Tongue (tissue), 2 donors: ENCODE results near the gene ZNF174. TPM values are rescaled to one million over a fixed set of nuclear protein-coding genes. Genes with fewer than 3 reads are reported as not detected.
A peak's percentile ranks its signal among the peaks of the same experiment; 100 is the strongest.

Source experiments
- DNase-seq: peaks from one replicate; pipeline ENCODE4 v3.0.0-alpha.2; 2015
- total RNA-seq: library from RNA; depleted of rRNA; stranded (reverse); fragments of >200 nt; gene quantifications from one replicate; pipeline ENCODE4 v1.2.3, GENCODE V29; 2014

ZNF174 gene
- 7.6 TPM for total RNA-seq

DNA sequence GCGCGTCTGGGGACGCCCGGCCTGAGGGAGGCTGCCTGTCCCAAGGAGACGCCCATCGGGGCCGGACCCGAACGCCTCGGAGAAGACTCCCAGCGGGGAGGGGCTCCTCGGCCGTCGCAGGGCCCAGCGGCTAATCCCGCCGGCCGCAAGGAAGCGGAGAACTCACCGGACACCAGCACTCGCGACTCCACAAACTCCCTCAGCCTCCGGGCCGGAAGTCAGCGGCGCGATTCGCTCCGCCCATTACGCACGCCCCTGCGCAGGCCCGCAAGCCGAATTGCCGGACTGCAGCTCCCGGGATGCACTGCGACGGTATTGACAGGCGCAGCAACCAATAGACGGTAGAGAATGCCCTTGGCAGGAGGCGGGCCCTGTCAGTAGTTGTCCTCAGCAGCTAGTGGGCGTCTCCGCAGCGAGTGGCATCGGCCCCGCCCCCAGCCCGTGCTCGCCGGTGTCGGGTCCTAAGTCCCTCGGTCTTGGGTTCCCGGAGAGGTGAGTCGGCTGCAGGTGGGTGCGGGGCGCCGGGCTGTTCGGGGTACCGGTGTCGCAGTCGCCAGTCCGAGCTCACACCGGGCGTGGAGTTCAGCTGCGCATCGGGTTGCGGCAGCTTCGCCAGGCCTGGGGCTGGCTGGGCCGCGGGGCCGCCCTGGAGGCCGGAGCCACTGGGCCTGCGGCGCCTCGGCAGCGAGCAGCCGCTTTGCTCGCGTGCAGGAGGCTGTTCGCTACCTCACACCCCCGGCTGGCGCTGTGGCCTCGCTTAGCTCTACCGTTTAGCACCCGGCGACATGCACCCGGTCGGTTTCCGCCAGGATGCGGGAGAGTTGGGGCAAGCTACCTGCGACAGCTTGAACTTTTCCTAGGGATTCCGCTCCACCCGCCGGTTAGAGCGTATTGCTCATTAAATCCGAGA, at the start of gene ZNF174, which contains the start of gene ZSCAN32:
Gene ZNF174, plus strand, starts transcription at position 437 of the 910 bp plus-strand sequence. CDS start 790 bp downstream, outside the sequence.
Gene ZSCAN32, minus strand, starts transcription at position 226 of the 910 bp plus-strand sequence. CDS start 3,447 bp downstream, outside the sequence.
- DNase-seq = peak; percentile 99

DNA sequence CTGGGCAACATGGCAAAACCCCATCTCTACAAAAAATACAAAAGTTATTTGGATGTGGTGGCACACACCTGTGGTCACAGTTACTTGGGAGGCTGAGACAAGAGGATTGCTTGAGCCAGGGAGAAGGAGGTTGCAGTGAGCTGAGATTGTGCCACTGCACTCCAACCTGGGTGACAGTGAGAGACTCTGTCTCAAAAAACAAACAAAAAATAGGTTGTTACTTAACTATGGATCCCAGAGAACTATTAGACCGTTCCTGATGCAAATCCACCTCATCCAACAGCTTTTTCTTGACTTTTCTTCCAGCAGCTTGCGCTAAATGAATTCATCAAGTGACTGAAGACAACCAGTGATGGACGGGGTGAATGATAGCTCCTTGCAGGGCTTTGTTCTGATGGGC, 45.4 kb upstream of the ZNF174 start, which contains the start of gene OR2C1:
Gene OR2C1, plus strand, starts transcription at position 301 of the 400 bp plus-strand sequence. Its CDS starts 52 bp downstream, at position 353.
- DNase-seq = no peak

DNA sequence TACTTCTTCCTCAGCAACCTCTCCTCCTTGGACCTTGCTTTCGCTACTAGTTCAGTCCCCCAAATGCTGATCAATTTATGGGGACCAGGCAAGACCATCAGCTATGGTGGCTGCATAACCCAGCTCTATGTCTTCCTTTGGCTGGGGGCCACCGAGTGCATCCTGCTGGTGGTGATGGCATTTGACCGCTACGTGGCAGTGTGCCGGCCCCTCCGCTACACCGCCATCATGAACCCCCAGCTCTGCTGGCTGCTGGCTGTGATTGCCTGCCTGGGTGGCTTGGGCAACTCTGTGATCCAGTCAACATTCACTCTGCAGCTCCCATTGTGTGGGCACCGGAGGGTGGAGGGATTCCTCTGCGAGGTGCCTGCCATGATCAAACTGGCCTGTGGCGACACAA, 44.9 kb upstream of the ZNF174 start:
- DNase-seq = no peak

DNA sequence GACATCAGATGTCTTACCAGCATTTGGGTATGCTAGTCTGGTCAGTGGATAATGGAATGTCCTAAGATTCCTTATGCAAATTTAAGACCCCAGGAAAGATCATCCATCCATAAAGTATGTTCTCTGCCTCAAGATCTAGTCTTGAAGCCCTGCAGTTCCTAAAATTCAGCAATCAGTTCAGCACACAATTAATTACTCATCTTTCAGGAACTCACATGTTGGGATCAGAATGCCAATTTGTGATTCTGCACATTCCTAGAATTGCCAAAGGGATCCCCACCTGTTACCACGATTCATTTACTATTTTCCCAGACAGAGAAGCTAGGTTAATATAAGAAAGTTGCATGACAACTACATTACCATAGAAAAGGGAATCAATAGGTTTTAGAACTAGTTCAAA, 42.1 kb upstream of the ZNF174 start:
- no peak for DNase-seq

DNA sequence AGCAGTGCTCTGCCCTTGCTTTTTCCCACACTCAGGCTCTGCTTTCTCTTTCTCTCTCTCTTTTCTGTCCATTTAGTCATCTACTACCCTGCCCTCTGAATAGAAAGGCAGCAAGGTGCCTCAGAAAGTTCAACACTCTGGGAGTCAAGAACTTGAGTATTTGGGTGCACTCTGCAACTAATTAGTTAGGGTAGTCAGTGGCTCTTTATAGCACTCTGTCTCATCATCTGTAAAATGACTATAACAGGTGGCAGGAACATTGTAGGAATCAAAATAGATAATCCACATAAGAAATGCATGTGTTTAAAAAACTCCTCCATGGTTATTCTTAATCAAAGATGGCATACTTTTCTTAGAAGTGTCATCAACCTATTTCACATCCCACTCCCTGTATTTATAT, 38.1 kb upstream of the ZNF174 start:
- no peak for DNase-seq

DNA sequence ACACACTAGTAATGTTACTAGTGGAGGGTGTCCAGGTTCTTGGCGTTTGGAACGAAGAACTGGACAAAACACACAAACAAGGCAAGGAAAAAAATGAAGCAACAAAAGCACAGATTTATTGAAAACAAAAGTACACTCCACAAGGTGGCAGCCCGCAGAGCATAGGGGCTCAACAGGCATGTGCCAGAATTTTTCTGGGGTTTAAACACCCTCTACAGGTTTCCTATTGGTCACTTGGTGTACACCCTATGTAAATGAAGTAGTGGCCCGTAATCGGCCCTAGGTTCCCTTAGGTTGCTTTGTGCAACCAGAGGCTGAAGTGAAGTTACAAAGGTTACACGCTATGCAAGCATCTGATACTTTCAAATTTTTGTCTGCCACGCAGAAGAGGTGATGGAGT, 37.2 kb upstream of the ZNF174 start:
- no peak for DNase-seq

DNA sequence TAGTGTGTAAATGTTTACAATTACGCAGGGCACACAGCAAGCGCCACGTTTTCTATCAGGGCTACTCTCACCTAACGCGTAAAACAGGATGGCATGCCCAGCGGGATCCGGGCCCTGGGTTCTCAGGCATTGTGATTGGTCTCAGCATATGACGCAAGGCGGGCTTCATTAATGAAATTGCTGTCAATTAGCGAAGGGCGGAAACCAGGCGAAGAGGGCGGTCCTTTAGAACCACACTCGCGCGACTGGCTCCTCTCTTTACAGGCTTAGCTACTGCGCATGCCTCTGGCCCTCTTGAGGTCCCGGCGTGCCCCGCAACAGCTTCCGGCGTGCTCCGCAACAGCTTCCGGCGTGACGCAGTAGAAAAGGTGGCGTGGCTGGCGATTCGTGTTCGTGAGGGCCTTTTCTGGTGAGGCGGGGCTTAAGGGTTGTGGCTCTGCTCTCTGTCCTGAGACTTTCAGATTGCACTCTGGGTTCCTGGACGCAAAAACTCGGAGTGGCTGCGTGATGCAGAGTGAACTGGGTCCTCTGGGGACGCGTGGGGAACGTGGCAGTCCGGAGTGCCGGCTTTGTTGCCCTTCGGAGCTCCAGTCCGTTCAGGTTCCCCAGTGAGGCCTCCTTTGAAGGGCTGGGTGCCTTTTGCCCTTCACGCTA, 36.1 kb upstream of the ZNF174 start:
- peak; percentile 96 for DNase-seq

DNA sequence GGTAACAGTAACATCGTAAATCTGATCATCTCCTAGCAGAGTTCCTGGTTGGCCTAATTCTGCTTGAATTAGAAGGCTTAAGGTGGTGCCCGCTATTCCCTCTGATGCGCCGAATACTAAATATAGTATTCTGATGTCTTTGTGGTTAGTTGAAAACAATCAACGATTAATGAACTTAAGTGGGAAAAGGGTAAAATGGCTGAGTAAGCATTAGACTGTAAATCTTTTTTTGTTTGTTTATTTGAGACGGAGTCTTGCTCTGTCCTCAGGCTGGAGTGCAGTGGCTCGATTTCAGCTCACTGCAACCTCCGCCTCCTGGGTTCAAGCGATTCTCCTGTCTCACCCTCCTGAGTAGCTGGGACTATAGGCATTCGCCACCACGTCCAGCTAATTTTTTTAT, 31.9 kb upstream of the ZNF174 start:
- DNase-seq = no peak

DNA sequence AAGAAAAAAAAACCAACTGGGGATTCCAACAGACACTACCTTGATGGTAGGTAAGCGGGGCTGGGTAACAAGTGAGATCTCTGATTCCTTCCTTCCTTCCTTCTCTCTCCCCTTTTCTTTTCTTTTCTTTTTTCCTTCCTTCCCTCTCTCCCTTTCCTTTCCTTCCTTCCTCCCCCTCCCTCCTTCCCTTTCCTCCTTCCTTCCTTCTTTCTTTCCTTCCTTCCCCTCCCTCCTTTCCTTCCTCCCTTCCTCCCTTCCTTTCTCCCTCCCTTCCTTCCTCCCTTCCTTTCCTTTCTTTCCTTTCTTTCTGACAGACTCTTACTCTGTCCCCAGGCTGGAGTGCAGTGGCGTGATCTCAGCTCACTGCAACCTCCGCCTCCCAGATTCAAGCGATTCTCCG, 25.3 kb upstream of the ZNF174 start:
- DNase-seq = no peak

DNA sequence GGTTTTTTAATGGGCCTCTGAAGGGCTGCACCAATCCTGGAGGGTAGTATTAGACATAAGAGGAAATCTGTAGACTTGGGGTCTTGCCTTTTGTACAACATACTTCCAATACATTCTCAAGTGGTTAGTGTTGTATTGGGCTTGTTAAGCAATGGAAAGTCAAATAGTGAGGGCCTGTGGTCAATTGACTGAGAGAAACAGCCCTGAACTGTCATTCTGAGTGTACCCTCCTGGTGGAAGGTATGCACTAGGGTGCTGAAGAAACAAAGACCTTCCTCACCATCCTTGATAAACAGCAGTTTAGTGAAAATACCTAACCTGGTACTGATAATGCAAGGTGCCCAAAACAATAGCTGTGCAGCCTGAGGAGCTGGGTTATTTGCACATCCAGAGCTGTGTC, 23.1 kb upstream of the ZNF174 start:
- no peak for DNase-seq

DNA sequence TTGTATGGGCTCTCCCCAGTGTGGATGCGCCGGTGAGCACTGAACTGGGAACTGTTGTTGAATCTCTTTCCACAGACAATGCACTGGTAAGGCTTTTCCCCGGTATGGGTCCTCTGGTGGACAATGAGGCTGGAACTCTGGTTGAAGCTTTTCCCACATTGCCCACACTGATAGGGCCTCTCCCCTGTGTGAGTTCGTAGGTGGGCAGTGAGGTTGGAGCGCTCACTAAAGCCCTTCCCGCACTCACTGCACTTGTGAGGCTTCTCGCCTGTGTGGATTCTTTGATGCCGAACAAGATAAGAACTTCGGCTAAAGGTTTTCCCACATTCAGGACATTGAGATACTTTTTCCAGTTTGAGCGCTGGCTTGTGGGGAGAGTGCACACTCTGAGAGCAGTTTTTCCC, 18.0 kb upstream of the ZNF174 start:
- no peak for DNase-seq

DNA sequence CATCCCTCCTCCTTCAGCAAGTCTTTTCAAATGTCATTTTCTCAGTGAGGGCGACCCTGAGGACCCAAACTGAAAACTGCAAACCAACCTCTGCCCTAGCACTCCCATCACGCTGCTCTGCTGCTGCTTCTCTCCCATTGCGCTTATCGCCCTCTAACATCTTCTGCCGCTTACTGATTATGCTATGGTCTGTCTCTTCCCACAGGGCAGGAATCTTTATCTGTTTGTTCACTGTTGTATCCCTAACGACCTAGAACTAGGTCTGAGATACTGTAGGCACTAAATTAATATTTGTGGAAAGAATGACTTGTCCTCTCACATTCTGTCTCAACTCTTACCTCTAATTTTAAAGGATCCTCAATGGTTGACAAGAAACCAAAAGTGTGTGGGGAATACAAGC, 12.7 kb upstream of the ZNF174 start:
- DNase-seq = no peak

DNA sequence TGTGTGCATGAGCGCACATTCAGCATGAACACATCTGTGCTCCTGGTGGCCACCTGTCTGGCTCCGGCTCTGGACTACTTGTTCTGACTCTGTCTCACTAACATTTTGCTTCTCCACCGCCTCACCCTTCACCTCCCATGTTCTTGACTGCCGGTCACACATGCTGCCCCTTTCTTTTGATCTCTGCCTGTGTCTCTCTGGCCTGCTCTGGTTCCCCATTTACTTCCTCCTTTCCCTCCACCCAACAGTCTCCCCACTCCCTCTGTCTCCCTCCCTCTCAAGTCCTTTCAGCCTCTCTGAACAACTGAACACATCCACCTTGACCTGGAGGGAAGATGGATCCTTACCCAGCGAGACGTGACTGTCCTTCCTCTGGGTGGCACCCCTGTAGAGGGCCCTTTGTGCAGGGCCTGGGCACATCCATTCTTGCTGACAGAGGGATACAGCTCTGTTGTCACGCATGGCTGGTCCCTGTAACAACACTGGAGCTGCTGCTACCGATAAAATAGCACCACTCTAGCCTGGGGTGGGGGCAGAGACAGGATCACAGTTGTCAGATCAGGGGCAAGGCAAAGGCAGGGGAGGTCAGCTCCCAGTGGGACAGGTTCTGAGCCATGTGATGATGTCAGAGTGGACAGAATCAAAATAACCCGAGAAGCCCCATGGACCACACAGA, 11.2 kb upstream of the ZNF174 start:
- DNase-seq = no peak

DNA sequence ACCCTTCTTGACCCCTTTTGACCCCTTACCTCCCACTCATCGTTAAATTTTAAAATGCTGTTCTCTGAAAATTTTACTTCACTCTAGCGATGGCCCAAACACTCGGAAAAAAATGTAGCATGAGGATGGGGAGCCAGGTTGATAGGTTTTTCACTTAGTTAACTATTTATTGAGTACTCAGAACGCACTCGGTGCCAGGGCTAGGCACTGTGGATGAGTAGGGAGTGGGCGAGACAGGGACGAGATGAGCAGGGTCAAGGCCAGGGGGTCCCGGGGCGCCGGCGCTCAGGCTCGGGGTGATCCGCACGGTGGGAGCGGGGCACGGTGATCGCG, 603 bp upstream of the ZNF174 start:
- DNase-seq = no peak

DNA sequence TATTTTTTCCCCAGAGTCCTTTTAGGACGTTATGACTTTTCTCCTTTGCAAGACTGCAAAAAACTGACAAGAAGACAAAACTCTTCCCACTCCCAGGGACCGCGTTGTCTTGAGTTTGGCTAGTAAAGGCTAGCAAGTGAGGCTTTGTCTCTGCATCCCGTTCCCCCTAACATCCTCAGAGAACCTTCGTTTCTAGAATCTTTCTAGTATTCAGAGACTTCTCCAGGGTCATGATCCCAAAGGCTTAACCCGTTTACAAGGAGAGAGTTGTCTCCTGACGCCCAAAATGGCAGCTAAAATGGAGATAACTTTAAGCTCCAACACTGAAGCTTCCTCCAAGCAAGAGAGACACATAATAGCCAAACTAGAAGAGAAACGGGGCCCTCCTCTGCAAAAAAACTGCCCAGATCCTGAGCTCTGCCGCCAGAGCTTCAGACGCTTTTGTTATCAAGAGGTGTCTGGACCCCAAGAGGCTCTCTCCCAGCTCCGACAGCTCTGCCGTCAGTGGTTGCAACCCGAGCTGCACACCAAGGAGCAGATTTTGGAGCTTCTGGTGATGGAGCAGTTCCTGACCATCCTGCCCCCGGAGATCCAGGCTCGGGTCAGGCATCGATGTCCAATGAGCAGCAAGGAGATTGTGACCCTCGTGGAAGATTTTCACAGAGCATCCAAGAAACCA, 843 bp downstream of the ZNF174 start:
- DNase-seq = no peak

DNA sequence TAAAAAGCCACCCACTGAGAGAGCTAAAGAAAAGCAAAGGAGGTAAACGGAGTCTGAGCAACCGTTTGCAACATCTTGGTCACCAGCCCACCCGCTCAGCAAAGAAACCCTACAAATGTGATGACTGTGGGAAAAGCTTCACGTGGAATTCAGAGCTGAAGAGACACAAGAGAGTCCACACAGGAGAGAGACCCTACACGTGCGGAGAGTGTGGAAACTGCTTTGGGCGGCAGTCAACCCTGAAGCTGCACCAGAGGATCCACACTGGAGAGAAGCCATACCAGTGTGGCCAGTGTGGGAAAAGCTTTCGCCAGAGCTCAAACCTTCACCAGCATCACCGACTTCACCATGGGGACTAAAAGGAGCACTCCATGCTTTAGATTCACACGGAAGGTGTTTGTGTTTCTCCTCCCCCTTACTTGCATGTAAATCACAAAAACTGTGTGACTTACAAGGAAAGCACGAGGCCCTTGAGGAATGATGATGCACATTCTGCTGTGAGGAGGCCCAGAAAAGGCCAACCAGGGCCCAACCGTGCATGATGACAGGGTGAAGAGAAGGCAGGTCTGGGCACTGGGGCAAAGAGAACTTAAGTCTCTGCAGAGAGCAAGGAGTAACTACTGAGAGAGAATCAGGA, 7.7 kb downstream of the ZNF174 start:
- no peak for DNase-seq

DNA sequence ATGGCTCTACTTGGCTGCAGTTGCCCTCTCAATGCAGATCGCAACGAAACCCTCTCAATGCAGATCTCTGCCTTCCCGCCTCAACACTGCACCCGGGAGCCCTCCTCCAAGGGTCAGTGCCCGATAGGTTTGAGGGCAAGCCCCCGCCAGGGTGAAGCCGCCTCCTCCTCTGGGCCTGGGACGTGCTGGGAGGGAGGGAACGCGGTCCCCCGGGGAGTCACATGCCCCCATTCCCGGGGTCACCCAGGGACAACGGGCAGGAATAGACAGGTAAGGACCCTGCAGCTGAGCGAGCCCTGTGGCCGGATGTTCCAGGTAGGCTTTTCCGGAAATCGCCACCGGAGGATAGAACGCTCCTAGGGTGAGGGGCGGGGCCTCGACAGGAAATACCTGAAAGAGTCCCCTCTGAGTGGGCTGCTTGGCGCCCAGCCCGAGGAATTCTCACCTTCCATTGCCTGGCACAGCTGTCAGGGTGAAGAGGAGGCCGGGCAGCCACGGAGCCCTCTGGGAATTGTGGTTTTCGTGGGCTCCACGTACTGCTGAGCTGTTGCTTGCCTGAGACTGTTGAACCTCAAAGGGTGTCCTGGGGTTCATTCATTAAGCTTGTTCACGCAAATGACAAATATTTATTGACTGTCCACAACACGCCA, 12.8 kb downstream of the ZNF174 start:
- no peak for DNase-seq

DNA sequence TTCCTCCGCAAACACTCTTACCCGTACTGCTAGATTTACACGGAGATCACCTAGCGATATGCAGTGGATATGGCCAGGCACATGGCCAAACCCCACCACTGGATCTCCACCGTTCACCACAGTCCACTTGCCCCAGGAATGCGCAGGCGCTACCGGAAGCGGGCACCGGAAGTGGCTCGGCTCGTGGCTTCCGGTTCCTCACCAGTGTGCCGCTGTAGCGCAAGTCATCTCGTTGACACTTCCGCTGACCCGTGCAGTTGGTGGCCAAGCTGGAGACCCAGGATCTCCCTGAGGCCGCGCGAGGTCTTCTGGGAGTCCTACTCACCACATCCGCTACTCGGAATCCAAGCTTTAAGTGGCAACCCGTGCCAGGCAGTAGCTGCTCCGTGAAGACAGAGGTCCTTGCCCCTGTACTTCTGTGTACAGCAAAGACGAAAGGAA, 30.8 kb downstream of the ZNF174 start:
- peak; percentile 52 for DNase-seq

DNA sequence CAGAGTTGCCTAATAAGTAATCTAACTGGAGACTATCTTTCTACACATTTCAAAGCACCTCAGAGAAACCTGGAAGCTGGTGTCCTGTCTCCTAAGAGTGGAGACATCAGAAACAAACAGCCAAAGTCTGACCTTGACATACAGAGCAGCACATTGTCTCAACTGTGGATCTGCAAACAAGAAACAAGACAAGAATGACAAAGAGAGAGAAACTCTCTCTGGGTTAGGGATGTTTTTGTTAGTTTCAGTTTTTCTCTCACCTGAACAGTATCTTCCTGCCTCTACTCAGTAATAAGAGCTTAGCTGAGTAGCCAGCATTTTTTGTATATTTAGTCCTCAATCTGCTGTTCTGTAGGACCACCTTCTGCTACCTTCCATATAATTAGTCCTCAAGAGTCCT, 33.4 kb downstream of the ZNF174 start:
- DNase-seq = no peak

DNA sequence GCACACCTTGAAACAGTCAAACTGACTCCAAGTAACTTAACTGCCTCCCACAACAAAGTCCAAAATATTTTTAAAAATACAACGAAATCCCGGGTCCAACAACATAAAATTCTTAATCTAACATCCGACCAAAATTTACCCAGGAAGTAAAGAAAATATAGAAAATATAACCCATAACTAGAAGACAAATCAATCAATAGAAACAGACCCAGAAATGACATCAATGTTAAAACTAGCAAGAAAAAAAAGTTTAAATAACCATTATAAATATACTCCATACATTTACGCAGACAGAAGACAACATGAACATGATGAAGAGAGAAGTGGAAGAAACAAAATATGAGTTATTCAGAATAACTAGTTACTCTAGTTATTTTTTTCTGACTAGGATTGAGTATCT, 38.6 kb downstream of the ZNF174 start:
- DNase-seq = no peak
